ENCODE results near the gene DLG5. TPM values are rescaled to one million over a fixed set of nuclear protein-coding genes. Genes with fewer than 3 reads are reported as not detected.

DLG5 gene
- 21.9 and 22.6 TPM in 2 replicates for total RNA-seq

GRCh38 chr10:77926566-77927401, at the start of gene DLG5:
DLG5 (minus strand) TSS chr10:77926755; CDS start chr10:77926520, 235 bp downstream.

Other genes with a start within 250 kb of the DLG5 start
- 15.8 and 16.5 TPM in 2 replicates for gene POLR3A, start 102.8 kb upstream of the DLG5 start, total RNA-seq
- gene RPS24, start 107.1 kb upstream of the DLG5 start, total RNA-seq = 2,070 and 2,083 TPM in 2 replicates